GM12892 (cell line): ENCODE results near the gene CDH3.

ENCODE experiments used
- POLR2A ChIP-seq: IDR thresholded peaks from 2 replicates; pipeline ENCODE4 v1.6.1; 2011; ENCODE audit warnings: low read depth, low read length, control low read depth
- POLR2AphosphoS5 ChIP-seq: IDR thresholded peaks from 2 replicates; pipeline ENCODE4 v1.6.1; 2011; ENCODE audit warnings: low read depth, low read length, control low read depth
- TAF1 ChIP-seq: IDR thresholded peaks from 2 replicates; pipeline ENCODE4 v1.6.1; 2011; ENCODE audit warnings: low read depth, mild to moderate bottlenecking, control low read depth, low read length, borderline replicate concordance

GRCh38 chr16:68711421-68712139 lies 66.5 kb downstream of the CDH3 start:
- TF ChIP-seq TAF1 (no peak), POLR2A (no peak), POLR2AphosphoS5 (no peak)
